Measurements from ENCODE around the gene PSMD12. TPM values are rescaled to one million over a fixed set of nuclear protein-coding genes. Genes with fewer than 3 reads are reported as not detected.
A peak's percentile ranks its signal among the peaks of the same experiment; 100 is the strongest.

The PSMD12 gene
- total RNA-seq, 1 experiment from 2014 or later: 93.1 TPM

DNA sequence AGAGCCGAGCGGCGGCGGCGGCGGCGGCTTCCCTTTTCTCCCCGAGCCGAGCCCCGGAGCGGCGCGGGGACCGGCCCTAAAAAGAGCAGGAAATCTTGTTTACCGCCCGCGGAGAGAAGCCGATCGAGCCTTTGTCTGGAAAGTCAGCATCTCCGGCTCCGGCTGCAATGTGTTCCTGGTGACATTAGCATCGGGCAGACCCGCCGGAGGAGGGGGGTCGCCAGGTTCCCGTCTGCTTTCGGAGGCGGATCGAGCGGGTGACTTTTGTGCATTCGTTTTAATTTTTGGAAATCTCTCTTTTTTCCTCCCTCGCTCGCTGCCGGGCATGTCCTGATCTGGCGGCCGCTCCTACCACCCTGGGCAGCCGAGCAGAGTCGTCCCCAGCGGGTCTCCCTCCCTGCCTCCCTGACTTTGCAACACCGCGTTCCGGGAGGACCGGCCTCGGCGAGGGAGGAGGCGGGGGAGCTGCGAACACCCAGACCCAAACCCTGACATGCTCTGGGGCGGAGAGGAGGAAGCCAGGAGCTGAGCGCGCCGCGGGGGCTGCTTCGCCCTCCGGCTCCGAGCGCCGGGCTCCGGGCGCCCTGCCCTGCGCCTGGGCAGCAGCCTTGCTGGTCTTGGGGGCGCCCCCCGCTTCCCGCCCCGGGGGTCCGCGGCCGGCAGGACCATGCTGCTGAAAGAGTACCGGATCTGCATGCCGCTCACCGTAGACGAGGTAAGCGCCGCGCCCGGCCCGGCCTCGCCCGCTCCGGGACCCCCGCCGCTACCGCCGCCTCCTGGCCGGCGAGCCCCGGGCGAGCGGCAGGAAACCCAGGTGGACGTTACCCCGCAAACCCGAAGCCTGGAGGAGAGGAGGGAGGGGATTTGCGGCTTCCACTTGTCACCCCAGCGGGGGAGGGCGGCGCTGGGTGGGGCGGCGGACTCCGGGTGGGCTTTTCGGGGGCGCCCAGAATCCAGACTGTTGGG lies 11.4 kb upstream of the PSMD12 start:
- BruUV-seq (replicated peaks): TSS peak; percentile 24
- H3K27me3 Mint-ChIP-seq (ENCODE audit: insufficient read depth, unreplicated experiment): no peaks in the 10 kb centered on the region
- ChIA-PET CTCF (interaction anchor here (0.6 to 6.6 kb wide), 29 partner anchors 11 to 452 kb away, joined by 3 to 91 read pairs (median 6); partner anchors contain the start of gene PSMD12), POLR2A (interaction anchor here (0.6 to 5.6 kb wide), 15 partner anchors 13 to 702 kb away, joined by 3 to 54 read pairs (median 3); partner anchors contain the start of genes NOL11 and PSMD12)
- DNase-seq (ENCODE audit: unreplicated experiment): peak; percentile 35
- no peak overlapping the region for H3K27ac Mint-ChIP-seq (ENCODE audit: low read depth, unreplicated experiment)
- H3K9me3 Mint-ChIP-seq (ENCODE audit: unreplicated experiment): no peaks in the 10 kb centered on the region
- TF ChIP-seq, protein P1, sequence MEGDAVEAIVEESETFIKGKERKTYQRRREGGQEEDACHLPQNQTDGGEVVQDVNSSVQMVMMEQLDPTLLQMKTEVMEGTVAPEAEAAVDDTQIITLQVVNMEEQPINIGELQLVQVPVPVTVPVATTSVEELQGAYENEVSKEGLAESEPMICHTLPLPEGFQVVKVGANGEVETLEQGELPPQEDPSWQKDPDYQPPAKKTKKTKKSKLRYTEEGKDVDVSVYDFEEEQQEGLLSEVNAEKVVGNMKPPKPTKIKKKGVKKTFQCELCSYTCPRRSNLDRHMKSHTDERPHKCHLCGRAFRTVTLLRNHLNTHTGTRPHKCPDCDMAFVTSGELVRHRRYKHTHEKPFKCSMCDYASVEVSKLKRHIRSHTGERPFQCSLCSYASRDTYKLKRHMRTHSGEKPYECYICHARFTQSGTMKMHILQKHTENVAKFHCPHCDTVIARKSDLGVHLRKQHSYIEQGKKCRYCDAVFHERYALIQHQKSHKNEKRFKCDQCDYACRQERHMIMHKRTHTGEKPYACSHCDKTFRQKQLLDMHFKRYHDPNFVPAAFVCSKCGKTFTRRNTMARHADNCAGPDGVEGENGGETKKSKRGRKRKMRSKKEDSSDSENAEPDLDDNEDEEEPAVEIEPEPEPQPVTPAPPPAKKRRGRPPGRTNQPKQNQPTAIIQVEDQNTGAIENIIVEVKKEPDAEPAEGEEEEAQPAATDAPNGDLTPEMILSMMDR (IDR thresholded peaks at IDR 0.05; ENCODE audit: unreplicated experiment): peak; percentile 15
- peak overlapping the region; percentile 75 for H3K4me3 Mint-ChIP-seq (ENCODE audit: unreplicated experiment)
- H3K4me1 Mint-ChIP-seq (ENCODE audit: insufficient read depth, unreplicated experiment): peaks cover 14% of the 10 kb centered on the region
- intact Hi-C loops (cut with micrococcal nuclease): loop anchor here (1.0 to 10.0 kb wide), 5 partner anchors 98 to 337 kb away; partner anchors contain the start of gene NOL11
- no peaks in the 10 kb centered on the region for H3K36me3 Mint-ChIP-seq (ENCODE audit: insufficient read depth, unreplicated experiment)

DNA sequence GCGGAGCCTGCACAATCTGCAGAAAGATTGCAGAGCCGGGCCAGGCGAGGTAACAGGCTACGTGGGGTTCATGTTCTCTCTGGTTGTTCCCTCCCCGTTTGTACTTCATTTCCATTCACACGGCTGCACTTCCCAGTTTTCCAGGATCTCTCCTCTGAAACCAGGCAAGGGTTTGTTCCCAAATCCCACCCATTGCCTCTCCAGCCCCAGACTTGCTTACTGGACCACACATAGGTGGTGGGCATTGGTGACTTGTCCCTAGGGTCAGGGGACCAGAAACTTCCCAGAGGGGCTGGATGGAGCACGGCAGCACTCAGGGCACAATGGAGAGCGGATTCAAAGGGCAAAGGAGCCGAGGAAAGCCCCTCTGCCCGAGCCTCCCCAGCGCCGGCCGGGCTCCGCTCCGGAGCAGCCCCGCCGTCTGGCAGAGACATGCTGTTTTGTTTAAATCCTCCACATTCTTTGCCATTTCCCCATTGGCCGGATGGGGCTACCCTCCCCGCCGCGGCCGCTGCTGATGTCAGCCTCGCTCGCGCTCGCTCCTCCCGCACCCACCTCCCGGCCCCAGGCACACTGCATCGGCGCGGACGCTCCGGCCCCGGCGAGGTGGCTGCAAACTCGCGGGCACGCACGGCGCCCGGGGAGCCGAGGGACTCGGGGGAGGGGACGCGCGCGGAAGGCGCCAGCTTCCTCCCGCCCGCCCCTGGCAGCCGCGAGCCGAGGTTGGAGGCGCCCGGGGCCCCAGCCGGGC lies 10.5 kb upstream of the PSMD12 start, which contains the start of gene PITPNC1:
Gene PITPNC1, plus strand, starts transcription at position 545 of the 751 bp plus-strand sequence.
- POLR2A ChIA-PET: interaction anchor here (0.9 to 5.6 kb wide), 7 partner anchors 12 to 341 kb away, joined by 3 to 54 read pairs (median 6); partner anchors contain the start of genes NOL11 and PSMD12
- Mint-ChIP-seq H3K4me1 (ENCODE audit: insufficient read depth, unreplicated experiment) (peaks cover 9% of the 10 kb centered on the region), H3K9me3 (ENCODE audit: unreplicated experiment) (no peaks in the 10 kb centered on the region), H3K4me3 (ENCODE audit: unreplicated experiment) (peak within 1 kb of the TSS; percentile 75), H3K27ac (ENCODE audit: low read depth, unreplicated experiment) (no peak within 1 kb of the TSS), H3K36me3 (ENCODE audit: insufficient read depth, unreplicated experiment) (no peaks in the 10 kb centered on the region), H3K27me3 (ENCODE audit: insufficient read depth, unreplicated experiment) (no peaks in the 10 kb centered on the region)
- TF ChIP-seq, protein P1 (IDR thresholded peaks at IDR 0.05; ENCODE audit: unreplicated experiment): no peak
- DNase-seq (ENCODE audit: unreplicated experiment): peak; percentile 88
- CTCF ChIA-PET: interaction anchor here (1.0 to 6.6 kb wide), 12 partner anchors 11 to 318 kb away, joined by 3 to 91 read pairs (median 24); partner anchors contain the start of gene PSMD12
- BruUV-seq (replicated peaks): no TSS peak
- intact Hi-C loops (cut with micrococcal nuclease): loop anchor here (10.0 kb wide), 1 partner anchor 338 kb away; the partner anchor contains the start of gene NOL11

DNA sequence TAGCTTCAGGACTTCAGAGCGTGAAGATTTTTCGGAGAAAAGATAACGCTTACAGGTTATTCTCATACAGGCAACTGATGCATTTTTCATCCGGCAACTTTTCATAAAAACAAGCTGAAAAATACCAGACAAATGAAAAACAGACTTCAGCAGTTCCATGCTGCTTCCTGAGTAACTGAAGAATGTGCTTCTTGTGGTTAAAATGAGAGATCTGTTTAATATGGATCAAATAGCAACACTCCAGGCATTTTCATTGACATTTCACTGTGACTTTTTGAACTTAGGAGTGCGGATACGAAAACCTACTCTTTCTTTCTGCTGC lies 10.0 kb upstream of the PSMD12 start:
- DNase-seq (ENCODE audit: unreplicated experiment): no peak
- BruUV-seq (replicated peaks): TSS peak; percentile 23
- Mint-ChIP-seq H3K9me3 (ENCODE audit: unreplicated experiment) (no peaks in the 10 kb centered on the region), H3K4me3 (ENCODE audit: unreplicated experiment) (peak overlapping the region; percentile 75), H3K27ac (ENCODE audit: low read depth, unreplicated experiment) (no peak overlapping the region), H3K36me3 (ENCODE audit: insufficient read depth, unreplicated experiment) (no peaks in the 10 kb centered on the region), H3K27me3 (ENCODE audit: insufficient read depth, unreplicated experiment) (no peaks in the 10 kb centered on the region), H3K4me1 (ENCODE audit: insufficient read depth, unreplicated experiment) (peaks cover 8% of the 10 kb centered on the region)
- intact Hi-C loops (cut with micrococcal nuclease): loop anchor here (10.0 kb wide), 1 partner anchor 338 kb away; the partner anchor contains the start of gene NOL11
- ChIA-PET POLR2A (interaction anchor here (1.0 to 5.6 kb wide), 6 partner anchors 11 to 313 kb away, joined by 3 to 54 read pairs (median 4); partner anchors contain the start of gene PSMD12), CTCF (interaction anchor here (0.6 to 6.6 kb wide), 10 partner anchors 10 to 319 kb away, joined by 3 to 71 read pairs (median 10); partner anchors contain the start of gene PSMD12)
- TF ChIP-seq, protein P1 (IDR thresholded peaks at IDR 0.05; ENCODE audit: unreplicated experiment): no peak

Data from MCF 10A (cell line).